Measurements from ENCODE around the gene FAM24A.
"Not testable (repeated sequence)": the region's sequence is repeated elsewhere in the genome, so short reads cannot be mapped to it uniquely, and the experiment has no call there.

Gene FAM24A, protein sequence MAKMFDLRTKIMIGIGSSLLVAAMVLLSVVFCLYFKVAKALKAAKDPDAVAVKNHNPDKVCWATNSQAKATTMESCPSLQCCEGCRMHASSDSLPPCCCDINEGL
- total RNA-seq, result 0 to 0.25 (median 0) reads per million in 9 experiments

DNA sequence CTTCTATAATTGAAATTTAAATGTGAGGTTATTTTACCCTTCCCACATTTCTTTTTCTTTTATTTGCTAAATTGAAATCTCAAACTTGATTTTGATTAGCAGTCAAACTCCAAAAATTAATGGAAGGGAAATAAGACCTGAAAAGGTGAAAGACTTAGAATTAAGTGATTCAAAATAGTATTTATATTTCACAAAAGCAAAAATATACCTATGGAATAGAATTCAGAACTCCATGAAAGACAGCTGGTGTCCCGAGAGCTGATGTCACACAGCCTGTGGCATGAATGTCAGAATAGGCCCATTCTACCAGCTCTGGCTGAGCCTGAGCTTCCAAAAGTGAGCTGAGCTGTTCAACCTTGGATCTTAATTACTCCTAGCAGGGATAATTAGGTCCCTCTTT, at the start of gene FAM24A:
Gene FAM24A (plus strand): TSS at position 301 of the 400 bp plus-strand sequence. CDS start 1,025 bp downstream, outside the sequence.
- no peak within 1 kb of the TSS for H3K27ac Mint-ChIP-seq
- DNase-seq, result no peak
- H3K4me3 Mint-ChIP-seq, result no peak within 1 kb of the TSS
- H3K36me3 Mint-ChIP-seq (ENCODE audit: insufficient read depth), result no peaks in the 10 kb centered on the region
- no peak for ATAC-seq (replicated peaks)
- peaks cover 14 to 46% of the 10 kb centered on the region in 2 donors for H3K27me3 Mint-ChIP-seq
- H3K4me1 Mint-ChIP-seq (ENCODE audit: low read depth in 2 of 2), result no peaks in the 10 kb centered on the region
- H3K9me3 Mint-ChIP-seq, result no peaks in the 10 kb centered on the region

DNA sequence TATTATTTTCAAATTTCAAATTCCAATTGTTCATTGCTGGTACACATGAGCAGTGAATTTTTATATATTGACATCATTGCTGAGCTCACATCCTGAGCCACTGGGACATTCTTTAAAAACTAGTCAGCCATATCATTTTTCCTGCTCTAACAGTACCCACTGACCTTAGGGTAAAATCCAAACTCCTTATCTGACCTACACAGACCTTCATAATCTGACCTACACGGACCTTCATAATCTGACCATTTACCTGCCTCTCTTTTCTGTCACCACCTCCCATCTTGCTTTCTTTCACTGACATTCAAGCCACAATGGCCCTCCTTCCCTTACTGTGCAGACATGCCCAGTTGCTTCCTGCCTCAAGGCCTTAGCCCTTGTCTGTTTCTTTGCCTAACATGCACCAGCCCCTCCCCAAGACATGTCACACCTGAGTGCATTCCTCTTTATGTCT, 48.7 kb upstream of the FAM24A start:
- DNase-seq (no peak), ATAC-seq (replicated peaks) (no peak)
- Mint-ChIP-seq H3K9me3 (no peaks in the 10 kb centered on the region), H3K27me3 (no peaks in the 10 kb centered on the region), H3K4me3 (no peak overlapping the region), H3K36me3 (ENCODE audit: insufficient read depth) (no peaks in the 10 kb centered on the region), H3K4me1 (ENCODE audit: low read depth in 2 of 2) (peaks cover 11 to 27% of the 10 kb centered on the region in 2 donors), H3K27ac (peak overlapping the region in 1 of 2 donors; percentile 2)

DNA sequence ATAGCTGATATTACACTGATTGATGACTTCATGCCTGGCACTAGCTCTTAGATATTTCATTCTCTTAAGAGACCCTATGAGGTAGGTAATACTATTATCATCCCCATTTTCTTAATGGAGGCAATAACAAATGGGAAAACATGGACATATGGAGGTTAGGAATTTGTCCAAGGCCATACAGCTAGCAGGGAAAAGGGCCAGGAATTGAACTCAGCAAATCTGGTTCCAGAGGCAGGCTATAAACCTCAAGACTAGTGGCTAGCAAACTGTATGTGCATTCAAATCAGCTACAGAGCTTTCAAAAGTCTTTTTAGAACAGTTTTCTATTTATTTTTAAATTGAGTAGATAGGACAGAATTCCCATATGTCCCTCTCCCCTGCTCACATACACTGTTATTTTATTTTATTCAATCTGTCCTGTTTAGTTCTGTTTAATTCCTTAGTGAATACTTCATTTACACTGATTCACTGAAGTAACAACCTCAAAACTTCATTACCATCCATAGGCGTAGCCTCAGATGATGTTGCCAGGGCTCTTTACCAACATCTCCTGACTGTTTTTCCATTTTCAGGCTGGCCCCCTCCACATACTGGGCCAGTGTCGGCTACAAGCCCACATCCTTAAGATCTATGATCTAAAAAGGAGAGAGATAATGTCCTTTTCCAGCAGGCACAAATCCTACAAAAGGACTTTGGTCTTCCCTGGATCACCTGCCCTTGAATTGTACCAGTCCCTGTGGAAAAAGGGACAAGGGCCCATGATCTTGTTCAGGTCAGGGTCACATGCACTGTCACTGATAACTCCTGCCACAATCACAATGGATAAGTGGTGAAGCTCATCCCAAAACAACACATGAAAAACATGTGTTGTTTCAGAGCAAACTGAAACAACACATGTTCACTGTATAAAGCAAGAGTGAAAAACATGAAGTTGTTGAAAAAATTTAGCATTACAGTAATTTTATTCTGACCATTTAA, 46.9 kb upstream of the FAM24A start:
- DNase-seq, result no peak
- H3K4me3 Mint-ChIP-seq, result no peak overlapping the region
- no peaks in the 10 kb centered on the region for H3K27me3 Mint-ChIP-seq
- no peak for ATAC-seq (replicated peaks)
- H3K9me3 Mint-ChIP-seq, result no peaks in the 10 kb centered on the region
- H3K4me1 Mint-ChIP-seq (ENCODE audit: low read depth in 2 of 2), result peaks cover 14 to 30% of the 10 kb centered on the region in 2 donors
- H3K27ac Mint-ChIP-seq, result no peak overlapping the region
- no peaks in the 10 kb centered on the region for H3K36me3 Mint-ChIP-seq (ENCODE audit: insufficient read depth)

DNA sequence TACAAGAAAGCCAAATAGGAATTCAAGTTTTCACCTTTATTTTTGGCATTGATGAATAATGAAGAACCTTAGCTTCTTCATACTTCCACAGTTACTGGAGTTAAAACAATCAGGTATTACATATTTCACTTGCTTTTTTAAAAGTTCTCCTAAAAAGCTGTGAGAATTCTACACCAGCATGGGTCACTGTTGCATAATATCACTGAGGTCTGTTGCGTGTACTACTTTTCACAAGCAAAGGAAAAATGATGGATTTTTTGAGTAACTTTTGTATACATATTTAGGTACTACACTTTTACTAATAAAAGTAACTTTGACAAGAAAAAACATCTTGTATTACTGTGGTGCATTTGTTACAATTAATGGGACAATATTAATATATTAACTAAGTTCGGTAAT, 46.2 kb upstream of the FAM24A start:
- Mint-ChIP-seq H3K4me3 (no peak overlapping the region), H3K4me1 (ENCODE audit: low read depth in 2 of 2) (peaks cover 14 to 34% of the 10 kb centered on the region in 2 donors), H3K36me3 (ENCODE audit: insufficient read depth) (no peaks in the 10 kb centered on the region), H3K9me3 (no peaks in the 10 kb centered on the region), H3K27me3 (no peaks in the 10 kb centered on the region), H3K27ac (no peak overlapping the region)
- DNase-seq (no peak), ATAC-seq (replicated peaks) (no peak)

DNA sequence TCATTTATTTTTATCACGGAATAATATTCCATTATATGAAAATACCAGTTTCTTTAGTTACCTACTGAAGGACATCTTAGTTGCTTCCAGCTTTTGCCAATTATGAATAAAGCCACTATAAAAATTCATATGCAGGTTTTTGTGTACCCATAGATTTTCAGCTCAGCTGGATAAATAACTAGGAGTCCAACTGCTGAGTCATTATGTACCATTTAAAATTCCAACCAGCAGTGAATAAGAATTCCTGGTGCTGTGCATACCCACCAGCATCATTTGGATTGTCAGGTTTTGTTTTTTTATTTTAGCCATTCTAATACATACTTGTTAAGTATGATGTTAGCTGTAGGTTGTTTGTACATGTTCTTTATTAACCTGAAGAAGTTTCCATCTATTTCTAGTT, 45.5 kb upstream of the FAM24A start:
- H3K4me1 Mint-ChIP-seq (ENCODE audit: low read depth in 2 of 2), result peaks cover 20 to 42% of the 10 kb centered on the region in 2 donors
- DNase-seq, result no peak
- no peaks in the 10 kb centered on the region for H3K9me3 Mint-ChIP-seq
- H3K27me3 Mint-ChIP-seq, result no peaks in the 10 kb centered on the region
- no peak for ATAC-seq (replicated peaks)
- H3K27ac Mint-ChIP-seq, result no peak overlapping the region
- H3K4me3 Mint-ChIP-seq, result no peak overlapping the region
- H3K36me3 Mint-ChIP-seq (ENCODE audit: insufficient read depth), result no peaks in the 10 kb centered on the region

DNA sequence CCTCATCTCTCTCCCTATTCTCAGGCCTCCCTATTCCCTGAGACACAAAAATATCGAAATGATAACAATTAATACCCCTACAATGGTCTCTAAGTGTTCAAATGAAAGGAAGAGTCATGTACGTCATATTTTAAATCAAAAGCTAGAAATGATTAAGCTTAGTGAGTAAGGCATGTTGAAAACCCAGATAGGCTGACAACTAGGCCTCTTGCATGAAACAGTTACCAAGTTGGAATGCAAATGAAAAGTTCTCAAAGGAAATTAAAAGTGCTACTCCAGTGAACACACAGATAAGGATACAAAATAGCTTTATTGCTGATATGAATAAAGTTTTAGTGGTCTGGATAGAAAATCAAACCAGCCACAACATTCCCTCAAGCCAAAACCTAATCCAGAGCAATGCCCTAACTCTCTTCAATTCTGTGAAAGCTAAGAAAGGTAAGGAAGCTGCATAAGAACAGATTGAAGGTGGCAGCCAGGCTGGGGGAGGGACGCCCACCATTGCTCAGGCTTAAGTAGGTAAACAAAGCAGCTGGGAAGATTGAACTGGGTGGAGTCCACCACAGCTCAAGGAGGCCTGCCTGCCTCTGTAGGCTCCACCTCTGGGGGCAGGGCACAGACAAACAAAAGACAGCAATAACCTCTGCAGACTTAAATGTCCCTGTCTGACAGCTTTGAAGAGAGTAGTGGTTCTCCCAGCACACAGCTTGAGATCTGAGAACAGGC, 43.5 kb upstream of the FAM24A start:
- not testable (repeated sequence) for H3K27ac Mint-ChIP-seq; H3K9me3 Mint-ChIP-seq; H3K4me3 Mint-ChIP-seq; H3K27me3 Mint-ChIP-seq; ATAC-seq (replicated peaks); DNase-seq; H3K36me3 Mint-ChIP-seq (ENCODE audit: insufficient read depth)
- peaks cover 20 to 41% of the 10 kb centered on the region in 2 donors for H3K4me1 Mint-ChIP-seq (ENCODE audit: low read depth in 2 of 2)

DNA sequence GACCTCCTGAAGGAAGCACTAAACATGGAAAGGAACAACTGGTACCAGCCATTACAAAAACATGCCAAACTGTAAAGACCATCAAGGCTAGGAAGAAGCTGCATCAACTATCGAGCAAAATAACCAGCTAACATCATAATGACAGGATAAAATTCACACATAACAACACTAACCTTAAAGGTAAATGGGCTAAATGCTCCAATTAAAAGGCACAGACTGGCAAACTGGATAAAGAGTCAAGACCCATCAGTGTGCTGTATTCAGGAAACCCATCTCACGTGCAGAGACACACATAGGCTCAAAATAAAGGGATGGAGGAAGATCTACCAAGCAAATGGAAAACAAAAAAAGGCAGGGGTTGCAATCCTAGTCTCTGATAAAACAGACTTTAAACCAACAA, 41.6 kb upstream of the FAM24A start:
- DNase-seq; H3K36me3 Mint-ChIP-seq (ENCODE audit: insufficient read depth); H3K27ac Mint-ChIP-seq; H3K4me3 Mint-ChIP-seq; H3K27me3 Mint-ChIP-seq; H3K9me3 Mint-ChIP-seq; ATAC-seq (replicated peaks): not testable (repeated sequence)
- peaks cover 18 to 38% of the 10 kb centered on the region in 2 donors for H3K4me1 Mint-ChIP-seq (ENCODE audit: low read depth in 2 of 2)

DNA sequence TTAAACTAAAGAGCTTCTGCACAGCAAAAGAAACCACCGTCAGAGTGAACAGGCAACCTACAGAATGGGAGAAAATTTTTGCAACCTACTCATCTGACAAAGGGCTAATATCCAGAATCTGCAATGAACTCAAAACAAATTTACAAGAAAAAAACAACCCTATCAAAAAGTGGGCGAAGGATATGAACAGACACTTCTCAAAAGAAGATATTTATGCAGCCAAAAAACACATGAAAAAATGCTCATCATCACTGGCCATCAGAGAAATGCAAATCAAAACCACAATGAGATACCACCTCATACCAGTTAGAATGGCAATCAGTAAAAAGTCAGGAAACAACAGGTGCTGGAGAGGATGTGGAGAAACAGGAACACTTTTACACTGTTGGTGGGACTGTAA, 38.5 kb upstream of the FAM24A start:
- not testable (repeated sequence) for H3K36me3 Mint-ChIP-seq (ENCODE audit: insufficient read depth); H3K27me3 Mint-ChIP-seq; ATAC-seq (replicated peaks); H3K9me3 Mint-ChIP-seq; DNase-seq; H3K27ac Mint-ChIP-seq; H3K4me3 Mint-ChIP-seq
- peaks cover 13 to 38% of the 10 kb centered on the region in 2 donors for H3K4me1 Mint-ChIP-seq (ENCODE audit: low read depth in 2 of 2)

DNA sequence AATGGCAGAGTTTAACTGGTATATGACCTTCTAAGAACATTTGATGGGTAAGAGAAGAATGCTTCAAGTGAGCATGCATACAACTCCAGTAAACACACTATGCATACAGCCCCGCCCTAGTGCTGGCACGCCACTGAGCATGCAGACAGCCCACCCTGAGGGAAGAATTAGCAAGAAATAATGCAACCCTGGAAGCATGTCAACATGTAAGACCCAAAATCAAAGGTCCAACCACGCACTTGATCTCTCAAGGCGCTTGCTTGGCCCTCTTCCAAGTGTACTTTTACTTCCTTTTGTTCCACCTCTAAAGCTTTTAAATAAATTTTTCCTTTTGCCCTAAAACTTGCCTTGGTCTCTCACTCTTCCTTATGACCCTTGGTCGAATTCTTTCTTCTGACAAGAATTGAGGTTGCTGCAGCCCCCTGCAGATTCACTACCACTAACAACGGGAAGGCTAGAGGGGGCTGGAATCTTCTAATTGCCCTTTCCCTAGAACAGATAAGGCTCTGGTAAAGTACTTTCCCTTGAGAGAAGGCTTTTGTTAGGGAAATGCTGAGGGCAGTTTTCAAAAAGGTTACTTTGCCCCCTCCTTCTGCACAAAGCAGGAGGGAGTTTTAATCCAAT, 34.5 kb upstream of the FAM24A start:
- Mint-ChIP-seq H3K27ac (no peak overlapping the region), H3K36me3 (ENCODE audit: insufficient read depth) (peaks cover 16% of the 10 kb centered on the region), H3K4me1 (ENCODE audit: low read depth in 2 of 2) (peaks cover 35 to 46% of the 10 kb centered on the region in 2 donors), H3K9me3 (no peaks in the 10 kb centered on the region), H3K4me3 (no peak overlapping the region), H3K27me3 (no peaks in the 10 kb centered on the region)
- DNase-seq, result no peak
- ATAC-seq (replicated peaks), result no peak

DNA sequence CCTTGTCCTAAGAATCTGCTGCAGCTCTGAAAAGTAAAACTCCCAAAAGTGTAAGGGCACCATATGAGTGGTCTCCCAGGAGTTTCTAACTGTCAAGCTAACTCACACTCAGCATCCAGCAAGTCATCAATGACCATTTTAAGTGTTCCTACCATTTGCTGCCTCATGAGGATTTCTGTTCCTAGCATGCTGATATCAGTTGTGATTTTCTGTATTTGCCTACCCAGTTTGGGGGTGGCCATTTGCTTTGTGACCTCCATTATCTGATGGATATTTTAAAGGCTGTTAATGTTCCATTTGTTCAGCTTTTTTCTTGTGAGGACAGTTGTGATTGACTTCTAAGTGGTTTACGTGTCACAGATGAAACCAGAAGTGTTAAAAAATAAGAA, 33.9 kb upstream of the FAM24A start:
- Mint-ChIP-seq H3K27ac (no peak overlapping the region), H3K9me3 (no peaks in the 10 kb centered on the region), H3K27me3 (no peaks in the 10 kb centered on the region), H3K4me3 (no peak overlapping the region), H3K36me3 (ENCODE audit: insufficient read depth) (peaks cover 16% of the 10 kb centered on the region), H3K4me1 (ENCODE audit: low read depth in 2 of 2) (peaks cover 35 to 46% of the 10 kb centered on the region in 2 donors)
- ATAC-seq (replicated peaks), result no peak
- no peak for DNase-seq

DNA sequence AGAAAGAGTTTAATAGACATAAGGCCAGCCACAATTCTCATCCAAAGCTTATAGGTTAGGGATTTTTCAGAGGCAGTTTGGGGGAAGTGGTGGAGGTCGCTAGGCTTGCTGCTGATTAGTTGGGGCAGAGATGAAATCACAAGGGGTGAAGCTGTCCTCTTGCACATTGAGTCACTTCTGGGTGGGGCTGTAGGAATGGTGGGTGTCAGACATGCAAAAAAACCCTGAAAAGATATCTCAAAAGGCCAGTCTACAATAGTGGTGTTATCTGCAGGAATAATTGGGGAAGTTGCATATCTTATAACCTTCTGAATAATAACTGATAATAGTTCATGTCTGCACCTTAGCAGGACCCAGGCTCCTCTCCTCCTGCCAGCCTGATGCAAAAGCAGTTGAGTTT, 33.1 kb upstream of the FAM24A start:
- peaks cover 35 to 46% of the 10 kb centered on the region in 2 donors for H3K4me1 Mint-ChIP-seq (ENCODE audit: low read depth in 2 of 2)
- DNase-seq, result no peak
- H3K4me3 Mint-ChIP-seq, result peak overlapping the region; percentile 93 to 96
- no peak for ATAC-seq (replicated peaks)
- peaks cover 16% of the 10 kb centered on the region for H3K36me3 Mint-ChIP-seq (ENCODE audit: insufficient read depth)
- no peaks in the 10 kb centered on the region for H3K27me3 Mint-ChIP-seq
- H3K9me3 Mint-ChIP-seq, result no peaks in the 10 kb centered on the region
- H3K27ac Mint-ChIP-seq, result peak overlapping the region in 1 of 2 donors; percentile 93

DNA sequence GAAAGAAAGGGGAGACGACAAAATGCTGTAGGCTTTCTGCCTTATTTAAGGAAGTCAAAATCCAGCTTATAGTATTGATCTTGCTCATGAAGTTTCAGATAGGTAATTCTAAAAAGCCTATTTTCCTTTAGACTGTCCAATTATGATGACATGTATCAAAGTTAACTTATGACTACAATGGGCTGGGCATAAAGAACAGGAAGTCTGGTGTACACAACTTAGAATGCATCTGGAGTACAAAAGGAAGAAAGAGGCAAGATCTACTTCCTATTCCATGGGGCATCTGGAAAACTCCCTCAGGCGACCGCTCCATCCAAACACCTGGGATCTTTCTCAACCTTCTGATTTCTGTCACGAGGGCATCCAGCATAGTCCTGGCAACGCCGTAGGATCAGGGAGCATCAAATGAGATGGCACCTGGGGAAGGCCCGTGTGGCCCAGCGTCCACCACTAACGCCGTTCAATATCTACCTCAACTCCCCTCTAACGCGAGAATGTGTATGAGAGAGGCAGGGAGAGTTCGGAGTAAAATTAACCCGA, 31.5 kb upstream of the FAM24A start:
- Mint-ChIP-seq H3K4me1 (ENCODE audit: low read depth in 2 of 2) (peaks cover 34 to 46% of the 10 kb centered on the region in 2 donors), H3K4me3 (peak overlapping the region; percentile 93 to 96), H3K9me3 (no peaks in the 10 kb centered on the region), H3K36me3 (ENCODE audit: insufficient read depth) (peaks cover 16% of the 10 kb centered on the region), H3K27ac (peak overlapping the region; percentile 93 to 94), H3K27me3 (no peaks in the 10 kb centered on the region)
- ATAC-seq (replicated peaks), result peak; percentile 8
- no peak for DNase-seq

Data from effector memory CD8-positive, alpha-beta T cell (primary cell).